ENCODE data around the gene ATP10B.

DNA sequence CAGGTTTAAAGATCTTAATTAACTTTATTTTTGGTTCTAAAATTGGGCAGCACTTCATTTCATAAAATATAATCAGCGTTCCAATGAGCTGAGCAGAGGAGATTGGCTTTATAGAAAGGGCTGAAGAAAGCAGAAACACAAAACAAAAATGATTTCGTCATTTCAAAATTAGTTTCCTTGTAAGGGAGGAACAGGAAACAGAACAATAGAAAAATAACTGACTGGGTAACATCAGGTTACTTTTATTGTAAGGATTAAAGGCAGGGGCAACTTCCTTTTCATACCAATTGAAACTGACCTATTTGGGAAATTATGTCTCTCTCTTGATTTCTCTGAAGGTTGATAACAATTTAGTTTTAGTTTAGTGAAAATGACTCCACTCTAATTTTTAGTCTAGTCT, 157.1 kb downstream of the ATP10B start:
- TF ChIP-seq POLR2AphosphoS2 (IDR thresholded peaks at IDR 0.05; ENCODE audit: low read depth, low read length) (no peak), TCF7 (IDR thresholded peaks at IDR 0.05; ENCODE audit: borderline replicate concordance) (no peak), ZBED1 (IDR thresholded peaks at IDR 0.05; ENCODE audit: borderline replicate concordance) (no peak), TAF1 (IDR thresholded peaks at IDR 0.05; ENCODE audit: borderline replicate concordance, low read depth, low read length) (no peak), ASH2L (IDR thresholded peaks at IDR 0.05; ENCODE audit: borderline replicate concordance, low read depth) (no peak), TBL1XR1 (IDR thresholded peaks at IDR 0.05; ENCODE audit: low read depth, low read length) (no peak), ESRRA (IDR thresholded peaks at IDR 0.05; ENCODE audit: low read length) (no peak)
- TF ChIP-seq, protein P1, sequence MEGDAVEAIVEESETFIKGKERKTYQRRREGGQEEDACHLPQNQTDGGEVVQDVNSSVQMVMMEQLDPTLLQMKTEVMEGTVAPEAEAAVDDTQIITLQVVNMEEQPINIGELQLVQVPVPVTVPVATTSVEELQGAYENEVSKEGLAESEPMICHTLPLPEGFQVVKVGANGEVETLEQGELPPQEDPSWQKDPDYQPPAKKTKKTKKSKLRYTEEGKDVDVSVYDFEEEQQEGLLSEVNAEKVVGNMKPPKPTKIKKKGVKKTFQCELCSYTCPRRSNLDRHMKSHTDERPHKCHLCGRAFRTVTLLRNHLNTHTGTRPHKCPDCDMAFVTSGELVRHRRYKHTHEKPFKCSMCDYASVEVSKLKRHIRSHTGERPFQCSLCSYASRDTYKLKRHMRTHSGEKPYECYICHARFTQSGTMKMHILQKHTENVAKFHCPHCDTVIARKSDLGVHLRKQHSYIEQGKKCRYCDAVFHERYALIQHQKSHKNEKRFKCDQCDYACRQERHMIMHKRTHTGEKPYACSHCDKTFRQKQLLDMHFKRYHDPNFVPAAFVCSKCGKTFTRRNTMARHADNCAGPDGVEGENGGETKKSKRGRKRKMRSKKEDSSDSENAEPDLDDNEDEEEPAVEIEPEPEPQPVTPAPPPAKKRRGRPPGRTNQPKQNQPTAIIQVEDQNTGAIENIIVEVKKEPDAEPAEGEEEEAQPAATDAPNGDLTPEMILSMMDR (IDR thresholded peaks at IDR 0.05 in 2 of 3, conservative IDR thresholded peaks at IDR 0.05 in 1 of 3; ENCODE audit: control insufficient read depth in 2 of 3, extremely low read depth in 1 of 3, insufficient read depth in 1 of 3, low read depth in 3 of 3, low read length in 3 of 3) = no peak

Measured in GM12878 (cell line).